PFSK-1 (cell line): ENCODE data around the gene IGHMBP2.

Experiments used
- FOXP2 ChIP-seq: optimal IDR thresholded peaks from 2 replicates; pipeline ENCODE3; 2011; ENCODE audit warnings: borderline replicate concordance, control low read depth, inconsistent platforms; ENCODE audit not compliant: insufficient read depth; ENCODE audit errors: extremely low read length, extremely low read depth
- POLR2AphosphoS5 ChIP-seq: IDR thresholded peaks from 2 replicates; pipeline ENCODE4 v1.6.1; 2012; ENCODE audit warnings: low read depth, mild to moderate bottlenecking, control low read depth, low read length, moderate library complexity
- SIN3A ChIP-seq: IDR thresholded peaks from 2 replicates; pipeline ENCODE4 v1.6.1; 2012; ENCODE audit warnings: mild to moderate bottlenecking, low read length, moderate library complexity, borderline replicate concordance; ENCODE audit not compliant: insufficient read depth
- TAF1 ChIP-seq: IDR thresholded peaks from 2 replicates; pipeline ENCODE4 v1.6.1; 2012; ENCODE audit warnings: low read length, control low read depth, borderline replicate concordance; ENCODE audit not compliant: insufficient read depth
- TF ChIP-seq, protein P1 (sequence below), 2 experiments: IDR thresholded peaks; 2 replicates each; pipeline versions ENCODE4 v1.6.1 to v1.8.0; 2011 to 2012; ENCODE audit warnings: low read depth in 2 of 2, low read length in 2 of 2, control low read depth in 1 of 2, inconsistent platforms in 1 of 2, mild to moderate bottlenecking in 1 of 2, moderate library complexity in 1 of 2; ENCODE audit not compliant: insufficient read depth in 1 of 2

Gene IGHMBP2

DNA sequence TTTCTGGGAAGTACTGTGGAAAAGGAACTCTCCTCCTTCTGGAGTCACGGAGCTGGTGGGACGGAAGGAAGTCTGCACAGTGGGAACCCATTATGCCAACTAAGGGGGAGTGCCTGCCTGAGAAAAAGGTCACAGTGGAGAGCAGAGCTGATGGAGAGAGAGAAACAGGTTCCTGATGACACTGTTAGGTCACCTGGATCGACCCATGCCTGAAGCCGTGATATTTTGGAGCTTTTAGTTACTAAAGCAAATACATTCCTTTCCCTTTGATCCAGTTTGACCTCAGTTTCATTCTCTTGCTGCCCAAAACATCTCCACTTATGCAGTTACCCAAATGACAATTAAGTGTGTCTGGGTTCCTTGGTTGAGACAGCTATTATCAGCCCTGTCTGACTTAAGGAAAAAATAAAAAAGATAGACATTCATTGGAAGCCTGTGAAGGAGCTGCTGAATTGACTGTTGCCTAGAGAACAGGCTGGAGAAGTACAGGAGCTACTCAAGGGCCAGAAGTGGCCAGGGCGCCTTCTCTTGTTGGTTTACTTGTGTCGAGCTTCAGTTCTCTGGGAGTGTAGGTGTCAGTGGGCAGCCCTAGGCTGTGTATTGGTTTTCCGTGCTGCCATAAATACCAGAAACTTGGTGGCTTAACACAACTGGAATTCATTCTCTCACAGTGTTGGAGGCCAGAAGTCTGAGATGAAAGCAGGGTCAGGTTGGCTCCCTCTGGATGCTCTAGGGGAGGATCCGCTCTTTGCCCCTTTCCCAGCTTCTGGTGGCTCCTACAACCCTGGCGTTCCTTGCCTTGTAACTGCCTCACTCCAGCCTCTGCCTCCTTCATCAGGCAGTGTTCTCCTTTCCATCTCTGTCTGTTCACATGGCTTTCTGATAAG lies 63.4 kb downstream of the IGHMBP2 start:
- TF ChIP-seq FOXP2: no peak
- no peak for TF ChIP-seq POLR2AphosphoS5
- no peak for TF ChIP-seq TAF1
- TF ChIP-seq SIN3A: no peak
- TF ChIP-seq, protein P1, sequence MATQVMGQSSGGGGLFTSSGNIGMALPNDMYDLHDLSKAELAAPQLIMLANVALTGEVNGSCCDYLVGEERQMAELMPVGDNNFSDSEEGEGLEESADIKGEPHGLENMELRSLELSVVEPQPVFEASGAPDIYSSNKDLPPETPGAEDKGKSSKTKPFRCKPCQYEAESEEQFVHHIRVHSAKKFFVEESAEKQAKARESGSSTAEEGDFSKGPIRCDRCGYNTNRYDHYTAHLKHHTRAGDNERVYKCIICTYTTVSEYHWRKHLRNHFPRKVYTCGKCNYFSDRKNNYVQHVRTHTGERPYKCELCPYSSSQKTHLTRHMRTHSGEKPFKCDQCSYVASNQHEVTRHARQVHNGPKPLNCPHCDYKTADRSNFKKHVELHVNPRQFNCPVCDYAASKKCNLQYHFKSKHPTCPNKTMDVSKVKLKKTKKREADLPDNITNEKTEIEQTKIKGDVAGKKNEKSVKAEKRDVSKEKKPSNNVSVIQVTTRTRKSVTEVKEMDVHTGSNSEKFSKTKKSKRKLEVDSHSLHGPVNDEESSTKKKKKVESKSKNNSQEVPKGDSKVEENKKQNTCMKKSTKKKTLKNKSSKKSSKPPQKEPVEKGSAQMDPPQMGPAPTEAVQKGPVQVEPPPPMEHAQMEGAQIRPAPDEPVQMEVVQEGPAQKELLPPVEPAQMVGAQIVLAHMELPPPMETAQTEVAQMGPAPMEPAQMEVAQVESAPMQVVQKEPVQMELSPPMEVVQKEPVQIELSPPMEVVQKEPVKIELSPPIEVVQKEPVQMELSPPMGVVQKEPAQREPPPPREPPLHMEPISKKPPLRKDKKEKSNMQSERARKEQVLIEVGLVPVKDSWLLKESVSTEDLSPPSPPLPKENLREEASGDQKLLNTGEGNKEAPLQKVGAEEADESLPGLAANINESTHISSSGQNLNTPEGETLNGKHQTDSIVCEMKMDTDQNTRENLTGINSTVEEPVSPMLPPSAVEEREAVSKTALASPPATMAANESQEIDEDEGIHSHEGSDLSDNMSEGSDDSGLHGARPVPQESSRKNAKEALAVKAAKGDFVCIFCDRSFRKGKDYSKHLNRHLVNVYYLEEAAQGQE (IDR thresholded peaks at IDR 0.05; ENCODE audit: insufficient read depth in 1 of 2, low read depth in 2 of 2, low read length in 2 of 2): no peak

DNA sequence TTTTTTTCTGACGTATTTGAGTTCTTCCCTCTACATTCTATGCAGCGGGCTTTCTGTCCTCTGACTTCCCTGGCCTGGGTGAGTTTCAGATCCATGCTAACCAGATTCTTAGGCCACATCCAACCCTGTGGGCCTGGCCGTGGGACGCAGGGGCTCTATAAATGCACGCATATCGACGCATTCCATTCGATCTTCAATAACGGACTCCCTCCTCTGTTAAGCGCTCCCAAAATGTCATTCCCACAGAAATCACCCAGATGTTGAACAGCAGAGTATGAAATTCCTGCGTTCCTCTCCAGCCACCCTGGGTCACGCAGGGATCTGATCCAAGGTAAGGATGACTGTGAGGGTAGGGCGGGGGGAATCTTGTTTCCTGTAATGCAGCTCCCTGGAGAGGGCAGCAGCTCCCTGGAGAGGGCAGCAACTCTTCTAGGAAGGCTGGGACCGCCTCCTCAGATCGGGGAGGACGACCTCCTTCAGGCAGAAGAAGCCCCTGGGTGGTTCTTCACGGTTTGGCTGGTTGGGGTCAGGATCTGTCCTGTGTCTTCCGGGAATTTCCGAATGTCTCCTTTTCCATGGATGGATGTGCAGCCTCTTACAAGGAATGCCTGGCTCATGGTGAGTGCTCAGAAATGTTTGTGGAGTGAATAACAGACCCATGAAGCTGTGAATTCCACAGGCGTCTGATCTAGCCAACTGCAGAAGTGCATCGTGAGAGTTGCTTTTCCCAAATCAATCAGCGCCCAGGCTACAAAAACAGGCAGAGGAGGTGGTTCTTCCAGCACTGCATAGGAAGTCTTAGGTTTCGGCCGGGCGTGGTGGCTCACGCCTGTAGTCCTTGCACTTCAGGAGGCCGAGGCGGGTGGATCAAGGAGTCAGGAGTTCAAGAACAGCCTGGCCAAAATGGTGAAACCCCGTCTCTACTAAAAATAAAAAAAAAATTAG lies 64.9 kb downstream of the IGHMBP2 start:
- TF ChIP-seq TAF1 (no peak), FOXP2 (no peak), SIN3A (no peak), POLR2AphosphoS5 (no peak)
- TF ChIP-seq, protein P1 (IDR thresholded peaks at IDR 0.05; ENCODE audit: insufficient read depth in 1 of 2, low read depth in 2 of 2, low read length in 2 of 2): no peak

DNA sequence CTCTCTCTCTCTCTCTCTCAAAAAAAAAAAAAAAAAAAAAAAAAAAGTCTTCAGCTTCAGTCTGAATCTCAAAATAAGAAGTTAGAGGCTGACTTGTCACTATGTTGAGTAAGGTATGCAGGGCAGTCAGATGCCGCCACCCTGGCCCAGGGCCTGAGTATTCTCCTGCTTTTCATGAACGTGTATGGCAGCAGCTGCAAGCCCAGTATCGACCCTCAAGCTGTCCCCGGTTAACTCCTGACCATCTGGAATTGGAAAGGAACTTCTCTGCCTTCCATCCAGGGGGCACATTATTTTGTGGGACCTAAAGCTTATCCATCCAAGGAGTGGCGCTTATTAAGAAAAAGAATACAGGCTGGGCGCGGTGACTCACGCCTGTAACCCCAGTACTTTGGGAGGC lies 65.7 kb downstream of the IGHMBP2 start:
- TF ChIP-seq, protein P1 (IDR thresholded peaks at IDR 0.05; ENCODE audit: insufficient read depth in 1 of 2, low read depth in 2 of 2, low read length in 2 of 2): no peak
- TF ChIP-seq FOXP2 (no peak), POLR2AphosphoS5 (no peak), TAF1 (no peak)

DNA sequence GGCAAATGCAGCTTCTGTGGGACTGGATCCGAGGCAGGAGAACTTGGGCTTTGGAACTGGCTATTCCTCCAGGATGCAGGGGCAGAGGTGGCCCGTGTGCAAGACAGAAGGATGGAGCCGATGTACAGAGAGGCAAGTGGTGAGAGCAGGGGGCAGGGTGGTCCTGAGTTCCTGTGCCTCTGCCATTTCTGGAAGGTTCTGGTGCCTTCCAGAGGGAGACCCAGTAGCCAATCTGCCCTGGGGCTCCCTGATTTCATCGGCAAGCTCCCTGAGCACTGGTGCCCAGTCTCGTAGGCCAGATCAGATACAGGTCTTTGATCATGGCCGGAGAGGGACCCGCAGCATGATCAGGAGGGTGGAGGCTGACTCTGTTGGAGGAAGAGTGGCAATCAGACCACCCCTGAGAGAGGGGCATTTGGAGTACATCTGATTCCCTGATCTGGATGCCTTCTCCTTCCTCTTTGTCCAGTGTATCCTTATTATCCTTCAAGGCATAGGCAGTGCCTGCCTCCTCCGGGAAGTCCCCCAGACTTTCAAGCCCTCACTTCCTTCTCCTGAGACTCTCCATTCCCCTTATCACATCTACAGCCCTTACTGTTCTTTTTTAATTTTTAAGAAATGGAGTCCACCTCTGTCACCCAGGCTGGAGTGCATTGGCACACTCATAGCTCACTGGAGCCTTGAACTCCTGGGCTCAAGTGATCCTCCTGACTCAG lies 67.4 kb downstream of the IGHMBP2 start:
- TF ChIP-seq POLR2AphosphoS5 (no peak), FOXP2 (no peak), SIN3A (no peak), TAF1 (no peak)
- TF ChIP-seq, protein P1 (IDR thresholded peaks at IDR 0.05; ENCODE audit: insufficient read depth in 1 of 2, low read depth in 2 of 2, low read length in 2 of 2): no peak
